ENCODE measurements around the gene AFAP1L1.
"Not testable (repeated sequence)": the region's sequence is repeated elsewhere in the genome, so short reads cannot be mapped to it uniquely, and the experiment has no call there.

Gene AFAP1L1

GRCh38 chr5:149262315-149262714 is 9.3 kb upstream of the AFAP1L1 start:
- no peak for DNase-seq

GRCh38 chr5:149264439-149265067 is 7.1 kb upstream of the AFAP1L1 start:
- DNase-seq, result peak; percentile 36

GRCh38 chr5:149265068-149265465 is 6.6 kb upstream of the AFAP1L1 start:
- DNase-seq, result no peak

GRCh38 chr5:149265597-149265996 is 6.1 kb upstream of the AFAP1L1 start:
- DNase-seq, result no peak

- DNase-seq, result no peak
Measured at GRCh38 chr5:149267241-149267973, 4.3 kb upstream of the AFAP1L1 start.

- DNase-seq, result peak; percentile 48
Measured at GRCh38 chr5:149268928-149269557, 2.6 kb upstream of the AFAP1L1 start.

- DNase-seq, result no peak
Measured at GRCh38 chr5:149271195-149271715, 404 bp upstream of the AFAP1L1 start.

GRCh38 chr5:149272781-149273180 is 1.1 kb downstream of the AFAP1L1 start:
- not testable (repeated sequence) for DNase-seq

GRCh38 chr5:149273237-149273636 is 1.6 kb downstream of the AFAP1L1 start:
- DNase-seq, result no peak

- no peak for DNase-seq
Measured at GRCh38 chr5:149273950-149274349, 2.3 kb downstream of the AFAP1L1 start.

- no peak for DNase-seq
Measured at GRCh38 chr5:149274939-149275338, 3.3 kb downstream of the AFAP1L1 start.

- DNase-seq, result no peak
Measured at GRCh38 chr5:149277801-149278200, 6.1 kb downstream of the AFAP1L1 start.

- DNase-seq, result no peak
Measured at GRCh38 chr5:149278451-149279210, 7.0 kb downstream of the AFAP1L1 start.

GRCh38 chr5:149279661-149280060 is 8.0 kb downstream of the AFAP1L1 start:
- DNase-seq, result no peak

GRCh38 chr5:149280124-149280523 is 8.5 kb downstream of the AFAP1L1 start:
- DNase-seq, result no peak

- no peak for DNase-seq
Measured at GRCh38 chr5:149280802-149281201, 9.1 kb downstream of the AFAP1L1 start.

- DNase-seq, result no peak
Measured at GRCh38 chr5:149282027-149282965, 10.6 kb downstream of the AFAP1L1 start.

GRCh38 chr5:149282966-149283332 is 11.3 kb downstream of the AFAP1L1 start:
- DNase-seq, result no peak

- DNase-seq, result peak; percentile 3
Measured at GRCh38 chr5:149283626-149284480, 12.2 kb downstream of the AFAP1L1 start.

- no peak for DNase-seq
Measured at GRCh38 chr5:149284501-149284900, 12.8 kb downstream of the AFAP1L1 start.

GRCh38 chr5:149285153-149285552 is 13.5 kb downstream of the AFAP1L1 start:
- no peak for DNase-seq
